ENCODE results near the gene SLC4A1. TPM values are rescaled to one million over a fixed set of nuclear protein-coding genes. Genes with fewer than 3 reads are reported as not detected.

Gene SLC4A1
- total RNA-seq, 4 donors from 2014 or later = under 0.01 to 0.16 TPM; not detected in 2

- TF ChIP-seq, protein P1, sequence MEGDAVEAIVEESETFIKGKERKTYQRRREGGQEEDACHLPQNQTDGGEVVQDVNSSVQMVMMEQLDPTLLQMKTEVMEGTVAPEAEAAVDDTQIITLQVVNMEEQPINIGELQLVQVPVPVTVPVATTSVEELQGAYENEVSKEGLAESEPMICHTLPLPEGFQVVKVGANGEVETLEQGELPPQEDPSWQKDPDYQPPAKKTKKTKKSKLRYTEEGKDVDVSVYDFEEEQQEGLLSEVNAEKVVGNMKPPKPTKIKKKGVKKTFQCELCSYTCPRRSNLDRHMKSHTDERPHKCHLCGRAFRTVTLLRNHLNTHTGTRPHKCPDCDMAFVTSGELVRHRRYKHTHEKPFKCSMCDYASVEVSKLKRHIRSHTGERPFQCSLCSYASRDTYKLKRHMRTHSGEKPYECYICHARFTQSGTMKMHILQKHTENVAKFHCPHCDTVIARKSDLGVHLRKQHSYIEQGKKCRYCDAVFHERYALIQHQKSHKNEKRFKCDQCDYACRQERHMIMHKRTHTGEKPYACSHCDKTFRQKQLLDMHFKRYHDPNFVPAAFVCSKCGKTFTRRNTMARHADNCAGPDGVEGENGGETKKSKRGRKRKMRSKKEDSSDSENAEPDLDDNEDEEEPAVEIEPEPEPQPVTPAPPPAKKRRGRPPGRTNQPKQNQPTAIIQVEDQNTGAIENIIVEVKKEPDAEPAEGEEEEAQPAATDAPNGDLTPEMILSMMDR (IDR thresholded peaks at IDR 0.05; ENCODE audit: low read depth) = no peak
These were observed 44.6 kb upstream of the SLC4A1 start for GRCh38 chr17:44312396-44313104.

DNA sequence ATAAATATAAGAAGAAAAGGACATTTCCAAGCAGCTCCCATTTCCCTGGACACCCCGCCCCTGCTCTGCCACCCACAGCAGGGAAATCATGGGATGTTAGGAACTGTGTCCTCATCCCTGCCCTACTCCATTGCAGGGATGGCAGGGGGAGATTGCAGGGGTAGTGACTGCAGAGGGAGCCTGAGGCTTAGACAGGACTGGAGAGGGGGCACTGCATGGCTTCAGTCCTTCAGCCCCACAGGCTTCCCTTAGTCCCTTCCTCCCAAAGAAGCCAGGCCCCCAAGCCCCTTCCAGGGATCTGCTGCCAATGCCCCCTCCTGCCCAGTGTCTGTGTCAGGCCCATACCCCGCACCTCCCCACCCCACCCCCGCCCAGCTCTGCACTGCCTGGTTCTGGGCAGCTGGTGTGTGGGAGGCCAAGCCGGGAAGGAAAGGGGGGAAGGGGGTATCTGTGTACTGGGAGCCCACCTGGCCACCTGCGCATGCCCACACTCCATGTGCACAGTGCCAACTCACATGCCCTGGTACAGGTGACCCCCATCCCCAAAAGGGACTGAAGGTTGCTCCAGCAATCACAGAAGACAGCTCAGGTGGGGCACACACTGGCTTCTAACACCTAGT is 43.7 kb upstream of the SLC4A1 start:
- TF ChIP-seq, protein P1 (IDR thresholded peaks at IDR 0.05; ENCODE audit: low read depth) = no peak

DNA sequence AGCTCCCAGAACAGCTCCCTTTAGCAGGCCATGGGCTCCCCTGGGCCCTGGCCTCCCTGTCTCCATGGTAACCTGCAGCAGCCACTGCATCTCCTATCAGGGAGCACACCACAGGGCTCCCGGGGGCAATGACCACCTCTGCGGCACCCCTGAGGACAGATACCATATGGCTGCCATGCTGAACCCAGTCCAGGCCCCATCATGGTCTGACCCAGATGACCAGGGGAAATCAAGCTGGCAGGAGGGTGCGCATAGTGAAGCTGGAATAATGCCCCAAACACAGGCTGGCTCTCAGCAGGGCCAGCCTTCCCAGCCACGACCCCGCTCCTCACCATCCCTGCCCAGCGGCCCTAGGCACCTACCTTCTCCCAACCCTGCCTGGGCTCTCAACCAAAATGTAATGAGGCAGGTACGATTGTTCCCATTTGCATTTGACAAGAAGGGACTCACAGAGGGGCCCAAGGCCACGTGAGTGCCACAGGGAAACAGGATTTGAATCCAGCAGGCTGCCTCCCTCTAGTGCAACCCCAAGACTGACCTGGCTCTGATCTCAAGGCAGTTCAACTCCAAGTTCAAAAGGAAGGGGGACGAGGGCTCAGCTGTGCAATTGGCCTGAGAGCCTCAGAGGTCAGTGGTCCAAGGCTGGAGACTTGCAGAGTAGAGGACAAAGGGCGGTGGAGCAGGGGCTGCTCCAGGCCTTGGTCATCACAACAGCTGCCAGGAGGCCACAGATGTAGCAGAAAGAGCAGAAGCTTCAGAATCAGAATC is 42.9 kb upstream of the SLC4A1 start:
- TF ChIP-seq, protein P1 (IDR thresholded peaks at IDR 0.05; ENCODE audit: low read depth) = no peak

- TF ChIP-seq, protein P1 (IDR thresholded peaks at IDR 0.05; ENCODE audit: low read depth) = no peak
These were observed 42.3 kb upstream of the SLC4A1 start for GRCh38 chr17:44310188-44310587.

DNA sequence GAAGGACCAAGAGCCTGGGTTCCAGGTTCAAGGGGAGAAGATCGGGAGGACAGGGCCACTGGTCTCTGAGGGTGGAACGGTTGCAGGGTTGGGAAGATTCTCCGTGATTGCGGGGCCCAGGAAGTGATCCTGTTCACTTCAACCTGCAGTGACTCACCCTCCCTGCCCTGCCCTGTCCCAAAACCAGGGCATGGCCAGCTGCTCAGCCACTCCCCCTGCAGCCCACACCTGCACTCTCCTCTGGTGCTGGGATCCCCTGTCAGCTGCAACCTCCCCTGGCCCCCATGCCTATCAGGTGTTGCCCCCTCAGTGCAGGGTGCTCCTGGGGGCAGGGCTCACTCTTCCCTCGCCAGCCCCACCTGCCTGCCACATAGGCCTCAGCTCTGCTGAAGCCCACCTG is 41.5 kb upstream of the SLC4A1 start:
- TF ChIP-seq, protein P1 (IDR thresholded peaks at IDR 0.05; ENCODE audit: low read depth) = no peak

DNA sequence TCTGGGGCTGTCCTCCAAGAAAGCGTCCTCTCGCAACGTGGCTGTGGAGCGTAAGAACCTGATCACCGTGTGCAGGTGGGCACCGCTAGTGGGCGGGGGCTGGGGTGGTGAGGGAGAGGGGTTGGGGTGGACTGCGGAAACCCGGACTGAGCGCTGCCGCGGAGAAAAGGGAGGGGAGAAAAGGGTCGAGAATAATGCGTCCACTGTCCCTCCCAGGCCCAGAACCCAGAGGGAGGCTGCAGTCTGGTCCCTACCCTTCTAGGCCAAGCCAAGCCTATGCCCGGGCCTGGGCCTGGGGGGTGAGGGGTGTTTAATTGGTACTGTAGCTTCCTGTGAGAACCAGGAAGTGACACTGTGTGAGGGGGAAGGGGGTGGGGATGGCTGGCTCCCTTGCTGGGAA is 40.9 kb upstream of the SLC4A1 start:
- TF ChIP-seq, protein P1 (IDR thresholded peaks at IDR 0.05; ENCODE audit: low read depth) = no peak

- TF ChIP-seq, protein P1 (IDR thresholded peaks at IDR 0.05; ENCODE audit: low read depth) = no peak
These were observed 40.4 kb upstream of the SLC4A1 start, which contains the start of gene RUNDC3A for GRCh38 chr17:44308320-44308818. RUNDC3A (plus strand) TSS chr17:44308601; CDS start chr17:44308833, 232 bp downstream.

All from subcutaneous adipose tissue (tissue), 4 donors.